Epithelial cell of prostate (primary cell): ENCODE measurements around the gene CAPN2.

ENCODE experiments used
- DNase-seq: peaks from one replicate; pipeline ENCODE4 v3.0.0-alpha.2; 2011; ENCODE audit warnings: low read depth, low spot score
- H3K27ac ChIP-seq: fragments of 450-650 bp; 2 replicates; pipeline ENCODE4 v1.5.1; 2017; ENCODE audit warnings: mild to moderate bottlenecking

CAPN2 gene

DNA sequence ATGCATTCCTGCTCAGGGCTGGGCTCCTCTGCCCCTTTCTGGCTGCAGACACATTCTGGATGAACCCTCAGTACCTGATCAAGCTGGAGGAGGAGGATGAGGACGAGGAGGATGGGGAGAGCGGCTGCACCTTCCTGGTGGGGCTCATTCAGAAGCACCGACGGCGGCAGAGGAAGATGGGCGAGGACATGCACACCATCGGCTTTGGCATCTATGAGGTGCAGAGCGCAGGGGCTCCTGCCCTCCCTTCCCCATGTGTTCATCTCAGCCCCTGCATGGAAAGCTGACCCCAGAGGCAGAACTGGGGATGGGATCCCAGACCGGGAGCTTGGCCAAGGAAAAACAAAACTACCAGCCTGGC, 43.1 kb downstream of the CAPN2 start:
- no peak overlapping the region for H3K27ac ChIP-seq
- DNase-seq, result no peak

DNA sequence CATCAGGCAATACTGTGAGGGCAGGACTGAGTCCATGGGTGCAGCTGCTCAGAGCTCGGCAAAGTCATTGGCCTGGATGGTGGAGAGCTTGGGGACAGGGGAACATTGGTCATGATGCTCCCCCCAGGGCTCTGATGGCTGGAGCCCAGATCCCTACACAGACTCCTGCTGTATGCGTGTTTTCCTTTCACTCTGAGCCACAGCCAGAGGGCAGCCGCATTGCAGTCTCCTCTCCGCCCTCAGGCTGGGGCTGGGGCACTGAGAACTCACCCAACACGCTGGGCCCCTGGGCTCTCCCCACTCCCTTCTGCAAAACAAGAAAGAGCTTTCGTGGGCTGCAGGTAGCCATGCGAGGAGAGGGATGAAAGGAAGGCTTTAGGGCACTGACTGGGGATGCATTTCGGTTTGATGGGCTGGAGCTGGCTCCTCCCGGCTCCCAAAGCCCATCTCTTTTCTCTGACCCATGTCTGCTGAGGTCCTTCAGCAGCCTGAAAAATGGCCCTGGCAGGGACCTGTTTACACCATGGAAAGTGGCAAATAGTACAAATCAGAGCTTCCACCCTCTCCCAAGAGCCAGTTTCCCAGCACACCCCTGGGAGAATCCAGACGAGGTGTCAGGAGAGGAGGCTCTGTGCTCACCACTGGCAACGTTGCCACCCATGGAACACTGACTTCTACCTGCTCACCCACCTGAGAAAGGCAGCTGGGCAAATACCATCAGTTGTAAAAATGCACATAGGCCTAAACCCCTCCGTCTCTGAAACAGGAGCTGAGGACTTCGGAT, 43.8 kb downstream of the CAPN2 start:
- no peak for DNase-seq
- no peak overlapping the region for H3K27ac ChIP-seq

DNA sequence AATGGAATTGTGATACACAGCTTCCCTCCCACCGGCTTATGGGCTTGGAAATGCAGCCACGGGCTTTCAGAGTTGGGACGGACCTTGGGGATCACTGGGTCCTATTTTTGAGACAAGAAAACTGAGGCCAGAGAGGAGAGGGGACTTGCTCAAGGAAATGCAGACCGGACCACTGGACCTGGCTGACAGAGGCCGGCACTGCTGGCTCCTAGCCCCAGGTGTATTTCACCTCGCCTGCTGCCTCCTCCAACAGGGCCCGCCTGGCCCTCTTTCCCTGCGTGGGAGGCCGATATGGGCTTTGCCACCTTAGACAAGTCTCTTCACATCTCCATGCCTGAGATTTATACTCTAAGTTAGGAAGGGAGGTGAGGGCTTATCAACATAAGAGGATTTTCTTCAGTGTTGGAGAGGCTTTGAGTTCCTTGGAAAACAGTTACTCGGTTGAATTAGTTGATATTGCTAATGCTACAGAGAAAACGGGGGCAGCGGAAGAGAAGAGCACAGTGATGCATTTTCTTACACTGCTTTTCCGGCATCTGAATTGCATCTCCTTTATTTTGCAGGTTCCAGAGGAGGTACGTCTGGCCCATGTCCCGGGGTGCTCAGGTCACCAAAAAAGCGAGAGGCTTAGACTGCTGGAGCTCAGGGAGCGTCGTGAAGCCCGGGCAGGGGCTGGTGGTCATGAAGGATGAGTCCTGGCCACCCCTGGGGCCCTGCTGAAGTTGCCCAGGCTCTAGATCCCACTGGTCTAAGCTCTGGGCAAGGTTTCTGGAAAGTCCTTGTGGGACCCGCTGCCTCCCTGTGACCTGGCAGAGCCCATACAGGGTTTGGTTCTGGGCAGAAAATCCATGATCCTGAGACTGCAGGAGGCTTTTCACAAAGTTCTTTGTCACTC, 44.7 kb downstream of the CAPN2 start:
- no peak for DNase-seq
- no peak overlapping the region for H3K27ac ChIP-seq

DNA sequence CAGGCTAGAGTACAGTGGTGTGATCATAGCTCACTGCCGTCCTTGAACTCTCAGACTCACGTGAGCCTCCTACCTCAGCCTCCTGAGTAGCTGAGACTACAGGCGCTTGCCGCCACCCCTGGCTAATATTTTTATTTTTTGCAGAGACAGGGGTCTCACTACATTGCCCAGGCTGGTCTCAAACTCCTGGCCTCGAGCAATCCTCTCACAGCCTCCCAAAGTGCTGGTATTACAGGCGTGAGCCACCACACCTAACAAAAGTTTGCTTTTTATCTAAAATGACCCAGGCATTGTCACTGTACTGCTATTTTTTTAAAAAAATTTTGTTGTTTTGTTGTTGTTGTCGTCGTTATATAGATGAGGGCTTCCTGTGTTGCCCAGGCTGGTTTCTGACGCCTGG, 46.4 kb downstream of the CAPN2 start:
- no peak for DNase-seq
- H3K27ac ChIP-seq, result no peak overlapping the region

DNA sequence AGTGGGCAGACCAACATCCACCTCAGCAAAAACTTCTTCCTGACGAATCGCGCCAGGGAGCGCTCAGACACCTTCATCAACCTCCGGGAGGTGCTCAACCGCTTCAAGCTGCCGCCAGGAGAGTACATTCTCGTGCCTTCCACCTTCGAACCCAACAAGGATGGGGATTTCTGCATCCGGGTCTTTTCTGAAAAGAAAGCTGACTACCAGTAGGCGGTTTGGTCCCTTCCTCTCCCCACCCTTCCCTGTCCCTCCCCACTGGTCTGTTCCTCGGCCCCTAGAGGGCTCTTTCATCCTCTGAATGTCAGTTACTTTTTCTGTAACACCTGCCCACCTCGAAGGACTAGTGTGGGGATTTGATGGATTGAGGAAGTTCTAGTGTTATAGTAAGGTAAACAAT, 46.9 kb downstream of the CAPN2 start:
- DNase-seq, result no peak
- H3K27ac ChIP-seq, result no peak overlapping the region

DNA sequence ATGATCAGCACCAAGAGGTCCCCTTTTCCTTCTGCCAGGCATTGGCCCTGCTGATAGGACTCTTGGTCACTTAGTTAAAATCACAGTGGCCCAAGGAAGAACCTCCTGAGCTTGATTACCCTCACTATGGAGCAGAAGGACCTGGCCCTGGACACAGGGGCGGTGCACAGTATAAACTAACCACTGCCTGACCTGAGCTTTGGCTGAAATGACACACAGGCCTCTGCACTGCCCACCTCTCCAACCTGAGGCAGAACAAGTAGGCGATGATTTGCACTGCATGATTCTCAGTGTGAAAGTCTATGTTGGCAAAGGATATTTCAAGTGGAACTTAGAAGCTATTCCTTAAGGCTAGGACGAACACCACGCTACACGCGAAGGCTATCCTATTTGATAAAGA, 48.5 kb downstream of the CAPN2 start:
- no peak overlapping the region for H3K27ac ChIP-seq

DNA sequence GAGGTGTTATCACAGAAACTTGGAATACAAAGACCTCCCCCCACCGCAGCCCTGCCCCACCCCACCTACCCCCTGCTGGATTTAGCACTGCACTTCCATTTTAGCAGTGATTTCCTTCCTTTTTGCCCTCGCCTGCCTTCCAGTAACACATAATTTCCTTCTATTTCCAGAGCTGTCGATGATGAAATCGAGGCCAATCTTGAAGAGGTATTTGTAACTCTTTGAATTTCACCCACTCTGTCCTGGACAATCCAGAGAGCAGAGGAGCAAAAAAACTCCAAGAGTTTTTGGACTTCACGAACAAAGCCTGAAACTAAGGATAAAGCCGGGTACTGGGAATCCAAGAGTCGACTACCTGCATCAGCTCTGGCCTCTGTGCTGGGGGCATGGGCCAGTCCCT, 49.1 kb downstream of the CAPN2 start:
- no peak for DNase-seq
- no peak overlapping the region for H3K27ac ChIP-seq

More for the DNA sequence above, 48.5 kb downstream of the CAPN2 start:
- DNase-seq, result no peak

DNA sequence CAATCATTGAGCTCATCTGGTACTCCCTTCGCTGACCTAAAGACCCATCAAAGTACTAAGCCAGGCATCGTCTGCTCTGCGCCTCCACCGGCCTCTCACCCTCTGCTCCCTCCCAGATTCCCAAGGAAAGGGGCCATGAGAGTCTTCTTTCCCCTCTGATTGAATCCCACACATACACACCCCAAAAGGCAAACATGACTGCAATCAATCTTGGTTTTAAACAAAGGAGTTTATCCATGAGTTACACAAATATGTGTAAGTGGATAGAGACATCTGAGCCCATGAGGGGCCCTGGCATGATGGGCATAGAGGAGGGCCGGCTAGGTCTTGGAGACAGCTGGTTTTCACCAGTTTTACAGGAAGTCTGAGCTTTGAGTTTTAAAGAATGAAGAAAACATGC, 50.9 kb downstream of the CAPN2 start:
- no peak overlapping the region for H3K27ac ChIP-seq
- no peak for DNase-seq

DNA sequence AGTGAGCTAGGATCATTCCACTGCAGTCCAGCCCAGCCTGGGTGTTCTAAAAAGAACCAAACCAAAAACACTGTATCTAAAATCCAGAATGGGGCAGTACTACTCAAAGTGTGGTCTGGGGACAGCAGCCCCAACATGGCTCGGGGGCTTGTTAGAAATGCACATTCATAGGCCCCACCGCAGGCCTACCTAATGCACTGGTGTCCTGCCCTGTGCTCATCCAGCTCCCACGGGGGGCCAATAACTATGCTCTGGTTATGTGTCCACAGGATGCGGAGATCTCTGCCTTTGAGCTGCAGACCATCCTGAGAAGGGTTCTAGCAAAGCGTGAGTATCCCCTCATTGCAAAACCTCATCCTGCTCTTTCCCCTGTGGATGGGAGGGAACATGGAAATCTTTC, 51.5 kb downstream of the CAPN2 start:
- DNase-seq, result no peak
- no peak overlapping the region for H3K27ac ChIP-seq

DNA sequence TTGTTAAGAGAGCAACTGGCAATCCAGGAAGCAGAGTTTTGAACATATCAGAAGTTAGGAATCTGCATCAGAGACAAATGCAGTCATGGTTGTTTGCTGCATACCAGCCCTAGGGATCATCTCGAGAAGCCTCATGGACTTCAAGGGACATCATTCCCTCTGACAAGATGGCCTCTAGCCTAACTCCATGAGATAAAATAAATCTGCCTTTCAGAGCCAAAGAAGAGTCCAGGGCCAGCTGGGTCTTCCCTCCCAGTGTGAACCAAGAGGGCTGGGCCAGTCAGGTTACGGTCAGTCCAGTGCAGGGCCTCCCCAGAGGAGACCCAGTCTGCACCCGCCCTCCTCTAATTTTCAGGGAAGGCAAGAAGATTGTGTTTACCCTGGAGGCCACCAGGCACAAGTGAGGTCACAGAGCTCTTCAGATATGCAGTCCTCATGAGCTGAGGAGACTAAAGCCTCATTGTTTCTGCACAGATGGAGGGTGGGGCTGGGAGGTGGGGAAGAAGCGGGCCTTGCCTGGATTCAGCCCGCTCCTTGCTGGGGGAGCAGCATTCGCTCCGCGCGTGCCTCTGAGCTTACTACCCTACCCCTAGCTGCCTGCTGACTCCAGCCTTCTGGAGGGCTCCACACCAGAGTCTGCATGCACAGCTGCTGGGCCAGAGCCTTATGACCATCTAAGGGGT, 52.8 kb downstream of the CAPN2 start:
- no peak for DNase-seq
- H3K27ac ChIP-seq, result no peak overlapping the region

DNA sequence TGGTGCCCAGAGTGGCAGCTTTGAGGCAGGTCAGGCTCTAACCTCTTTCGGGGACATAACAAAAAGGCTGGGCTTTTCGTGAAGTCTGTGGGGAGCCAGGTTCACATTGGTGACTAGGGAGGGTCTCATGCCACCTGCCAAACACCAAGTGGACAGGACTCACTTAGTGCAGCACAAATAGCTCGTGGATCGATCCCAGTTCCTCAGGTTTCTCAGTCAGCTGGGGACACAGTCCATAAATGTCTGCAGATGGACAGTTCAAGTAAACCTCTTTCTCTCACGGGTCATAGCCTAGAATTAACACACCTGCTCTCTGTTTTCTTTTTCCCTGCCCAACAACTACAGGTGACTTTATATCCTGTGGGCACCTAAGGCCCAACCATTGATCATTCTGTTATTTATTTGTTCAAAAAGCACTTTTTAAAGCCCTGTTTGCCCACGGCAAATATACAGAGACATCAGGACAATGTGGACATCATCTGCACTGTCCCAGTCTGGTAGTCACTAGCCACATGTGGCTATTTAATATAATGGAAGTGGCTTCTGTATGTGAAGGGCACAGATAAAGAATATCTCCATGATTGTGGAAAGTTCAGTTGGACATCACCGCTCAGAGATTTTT, 53.5 kb downstream of the CAPN2 start:
- H3K27ac ChIP-seq, result no peak overlapping the region
- DNase-seq, result no peak

DNA sequence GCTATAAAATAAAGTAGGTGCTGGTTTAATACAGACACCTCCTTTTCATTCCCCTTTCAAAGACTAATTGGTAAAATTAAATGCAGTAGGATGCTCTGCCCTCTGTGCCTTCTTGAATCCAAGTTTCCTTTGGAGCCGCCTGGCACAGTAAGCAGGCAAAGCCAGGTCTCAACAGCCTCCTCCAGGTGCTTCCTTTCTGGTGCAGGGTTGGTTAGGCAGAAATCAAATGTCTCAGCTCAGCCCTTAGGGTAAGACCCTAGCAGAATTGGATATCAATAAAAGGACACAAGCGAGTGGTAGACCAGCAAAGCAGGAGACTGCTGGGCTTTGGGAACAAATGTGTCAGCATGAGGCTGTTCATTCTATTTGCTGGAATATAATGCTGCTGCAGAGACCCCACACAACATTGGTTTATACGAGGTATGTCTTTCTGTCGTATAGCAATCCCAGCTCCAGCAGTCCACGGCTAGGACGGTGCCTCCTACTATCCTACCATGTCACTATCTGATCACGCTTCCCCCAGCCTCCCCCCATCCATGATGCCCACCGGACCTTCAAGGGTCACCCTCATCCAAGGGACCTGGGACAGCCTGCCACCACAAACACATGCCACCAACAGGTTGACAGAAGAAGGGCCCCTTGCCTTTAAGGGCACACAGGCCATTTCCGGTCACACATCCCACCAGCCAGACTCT, 58.4 kb downstream of the CAPN2 start:
- no peak for DNase-seq
- peak overlapping the region; percentile 81 for H3K27ac ChIP-seq

DNA sequence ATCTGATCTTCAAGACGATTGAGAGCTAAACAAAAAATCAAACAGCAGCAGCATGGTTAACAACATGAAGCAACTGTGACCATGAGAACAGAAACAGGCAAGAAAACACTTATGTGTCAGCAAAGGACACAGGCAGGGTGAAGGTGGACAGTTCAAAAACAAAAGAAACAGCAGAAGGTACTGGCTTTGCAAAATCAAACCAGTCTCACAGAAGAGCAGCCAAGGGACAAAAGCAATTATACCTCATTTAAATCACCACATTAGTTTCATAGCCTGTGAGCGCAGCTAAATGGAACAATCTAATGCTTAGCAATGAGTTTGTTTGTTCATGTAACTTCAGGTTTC, 59.1 kb downstream of the CAPN2 start:
- peak overlapping the region; percentile 81 for H3K27ac ChIP-seq
- no peak for DNase-seq

DNA sequence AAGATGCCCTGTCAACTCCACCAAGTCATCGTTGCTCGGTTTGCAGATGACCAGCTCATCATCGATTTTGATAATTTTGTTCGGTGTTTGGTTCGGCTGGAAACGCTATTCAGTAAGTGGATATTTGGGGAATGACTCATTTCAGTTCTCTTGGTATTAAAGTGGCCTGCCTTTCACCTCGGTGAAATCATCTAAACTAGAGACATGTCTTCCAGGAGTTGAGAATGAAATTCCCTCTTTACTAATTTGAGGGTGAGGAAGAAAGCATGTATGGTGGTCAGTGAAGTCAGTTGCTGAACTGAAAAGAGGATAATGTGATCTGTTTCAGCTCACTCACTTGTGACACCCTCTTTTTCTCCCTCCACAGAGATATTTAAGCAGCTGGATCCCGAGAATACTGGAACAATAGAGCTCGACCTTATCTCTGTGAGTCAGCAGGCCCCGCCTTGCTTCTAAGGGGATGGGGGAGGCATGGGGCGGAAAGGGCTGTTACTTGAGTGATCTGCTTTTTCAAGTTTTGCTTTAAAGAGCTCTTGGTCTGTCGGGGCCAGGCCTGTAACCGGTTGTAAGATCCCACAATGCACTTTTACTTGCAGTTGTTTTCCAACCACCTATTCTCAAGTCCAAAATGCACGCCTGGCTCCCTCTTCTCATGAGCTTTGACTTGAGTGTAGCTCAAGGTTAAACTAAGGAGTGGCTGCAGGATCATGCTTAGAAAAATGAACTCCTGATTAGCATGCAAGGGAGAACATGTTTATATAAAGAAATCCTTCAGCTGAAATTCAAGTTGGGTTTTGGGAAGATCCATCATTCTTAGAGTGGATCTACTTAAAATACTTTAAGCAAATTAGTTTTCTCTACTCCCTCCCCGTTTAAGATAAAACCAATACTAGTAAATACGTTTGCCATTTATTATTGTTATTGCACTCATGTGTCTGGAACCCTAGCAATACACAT, 59.8 kb downstream of the CAPN2 start:
- DNase-seq, result no peak
- peak overlapping the region; percentile 81 for H3K27ac ChIP-seq

DNA sequence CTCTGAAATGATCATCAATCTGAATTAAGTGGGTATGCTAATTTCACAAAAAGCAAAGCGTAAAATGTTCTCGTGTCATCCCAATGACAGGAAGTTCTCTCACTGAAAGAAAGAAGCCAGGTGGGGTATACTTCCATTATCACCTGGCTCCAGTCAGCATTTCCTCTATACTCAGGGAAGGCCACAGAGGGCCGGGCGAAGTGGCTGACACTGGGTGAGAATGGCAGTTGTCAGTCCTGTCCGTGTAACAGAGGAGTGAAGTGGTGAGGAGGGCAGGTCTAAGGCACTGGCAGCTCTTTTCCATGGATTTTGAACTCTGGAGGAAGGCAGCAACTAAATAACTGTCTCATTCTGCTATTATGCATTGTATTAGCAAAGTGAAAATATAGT, 60.4 kb downstream of the CAPN2 start:
- H3K27ac ChIP-seq, result peak overlapping the region; percentile 81
- DNase-seq, result no peak

DNA sequence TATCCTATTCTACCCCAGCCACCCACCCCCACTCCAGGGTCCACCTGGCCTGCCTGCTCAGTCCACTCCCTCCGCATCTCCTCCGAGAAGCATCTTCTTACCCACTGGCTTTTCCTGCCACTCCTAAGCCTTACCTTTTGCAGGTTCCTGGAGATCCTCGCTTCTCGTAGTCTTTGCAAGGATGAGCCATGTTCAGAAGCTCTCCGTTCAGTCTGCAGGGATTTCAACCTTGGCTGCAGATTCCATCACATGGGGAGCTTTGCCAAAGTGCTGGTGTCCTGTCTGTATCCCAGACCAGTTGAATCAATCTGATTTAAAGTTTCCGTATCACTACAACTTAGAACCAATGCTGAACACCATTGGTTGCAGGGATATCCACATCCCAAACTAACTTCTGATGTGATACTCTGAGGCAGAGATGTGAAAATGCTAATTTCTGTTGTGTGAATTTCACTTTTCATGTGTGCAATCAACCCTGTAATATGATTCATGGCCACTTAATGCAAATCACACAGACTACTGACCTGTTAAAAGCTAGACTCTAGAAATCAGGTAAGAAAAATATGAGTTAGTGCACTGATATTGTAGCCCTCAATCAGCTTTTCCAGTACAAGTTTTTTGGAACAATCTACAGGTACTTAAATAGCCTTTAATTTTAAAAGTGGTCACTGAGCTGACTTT, 61.9 kb downstream of the CAPN2 start:
- no peak for DNase-seq
- H3K27ac ChIP-seq, result peak overlapping the region; percentile 81

DNA sequence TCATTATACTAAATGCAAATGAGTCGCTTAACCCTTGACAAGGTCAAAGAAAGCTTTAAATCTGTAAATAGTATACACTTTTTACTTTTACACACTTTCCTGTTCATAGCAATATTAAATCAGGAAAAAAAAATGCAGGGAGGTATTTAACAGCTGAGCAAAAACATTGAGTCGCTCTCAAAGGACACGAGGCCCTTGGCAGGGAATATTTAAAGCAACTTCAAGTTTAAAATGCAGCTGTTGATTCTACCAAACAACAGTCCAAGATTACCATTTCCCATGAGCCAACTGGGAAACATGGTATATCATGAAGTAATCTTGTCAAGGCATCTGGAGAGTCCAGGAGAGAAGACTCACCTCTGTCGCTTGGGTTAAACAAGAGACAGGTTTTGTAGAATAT, 62.7 kb downstream of the CAPN2 start:
- DNase-seq, result no peak
- peak overlapping the region; percentile 81 for H3K27ac ChIP-seq

DNA sequence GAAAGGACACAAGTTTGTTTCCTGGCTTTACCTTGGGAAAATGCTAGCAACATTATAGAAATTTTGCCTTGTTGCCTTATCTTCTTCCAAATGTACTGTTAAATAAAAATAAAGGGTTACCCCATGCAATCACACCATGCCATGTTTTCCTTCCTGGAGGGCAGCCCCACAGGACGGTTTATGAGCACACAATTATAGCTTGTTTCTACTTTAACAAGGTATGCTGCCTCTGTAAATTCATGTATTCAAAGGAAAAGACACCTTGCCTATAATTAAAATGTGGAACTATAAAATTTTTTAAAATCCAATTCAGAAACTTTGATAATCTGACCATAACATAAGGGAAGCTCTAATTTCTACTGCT, 63.4 kb downstream of the CAPN2 start:
- DNase-seq, result no peak
- H3K27ac ChIP-seq, result peak overlapping the region; percentile 81
